Measurements from ENCODE around the gene SUMO3. TPM values are rescaled to one million over a fixed set of nuclear protein-coding genes. Genes with fewer than 3 reads are reported as not detected.
A peak's percentile ranks its signal among the peaks of the same experiment; 100 is the strongest.

Gene SUMO3
- total and polyA plus RNA-seq, 8 donors = 14.0 to 29.1 (median 21.7) TPM

DNA sequence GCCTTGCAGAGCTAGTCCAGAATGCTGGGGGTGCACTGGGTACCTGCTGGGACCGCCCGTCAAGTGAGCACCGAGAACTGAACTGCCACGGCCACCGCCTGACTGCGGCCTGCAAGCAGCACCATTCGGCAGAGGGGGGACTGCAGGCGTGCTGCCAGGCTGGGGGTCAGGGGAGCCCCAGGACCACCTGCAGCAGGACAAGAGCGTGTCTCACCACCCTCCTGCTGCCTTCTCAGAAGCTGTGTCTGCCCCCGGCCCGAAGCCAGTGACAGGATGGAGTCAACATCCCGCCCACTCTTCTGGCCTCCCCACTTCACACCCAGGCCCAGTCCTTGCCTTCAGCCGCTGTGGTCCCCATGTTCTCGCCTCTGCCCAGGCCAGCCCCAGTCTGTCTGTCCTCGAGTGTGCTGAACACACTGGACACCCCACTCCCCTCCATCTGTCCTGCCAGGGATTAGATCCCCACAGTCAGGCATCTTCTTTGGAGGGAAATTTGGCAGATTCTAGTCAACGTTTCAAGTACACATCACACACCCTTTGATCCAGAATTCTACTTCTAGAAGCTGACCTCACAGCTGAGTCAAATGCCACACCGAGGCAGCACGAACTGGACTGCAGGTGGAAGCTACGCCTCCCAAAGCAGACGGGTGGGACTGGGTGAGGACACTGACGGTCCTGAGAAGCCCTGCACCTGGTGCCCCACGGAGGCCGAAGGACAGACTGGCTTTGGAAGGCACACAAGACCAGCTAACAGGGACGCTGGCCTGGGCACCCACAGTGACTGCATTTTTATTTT, 29.6 kb upstream of the SUMO3 start:
- ATAC-seq (peak in 1 of 4 donors; percentile 23), FAIRE-seq (no peak), DNase-seq (no peak)
- no peak overlapping the region for H3K27ac ChIP-seq
- no peak overlapping the region for H3K4me3 ChIP-seq
- no peaks in the 10 kb centered on the region for H3K9me3 ChIP-seq
- H3K4me1 ChIP-seq = peaks cover 0 to 9% (median 0%) of the 10 kb centered on the region in 3 donors
- TF ChIP-seq, protein P1, sequence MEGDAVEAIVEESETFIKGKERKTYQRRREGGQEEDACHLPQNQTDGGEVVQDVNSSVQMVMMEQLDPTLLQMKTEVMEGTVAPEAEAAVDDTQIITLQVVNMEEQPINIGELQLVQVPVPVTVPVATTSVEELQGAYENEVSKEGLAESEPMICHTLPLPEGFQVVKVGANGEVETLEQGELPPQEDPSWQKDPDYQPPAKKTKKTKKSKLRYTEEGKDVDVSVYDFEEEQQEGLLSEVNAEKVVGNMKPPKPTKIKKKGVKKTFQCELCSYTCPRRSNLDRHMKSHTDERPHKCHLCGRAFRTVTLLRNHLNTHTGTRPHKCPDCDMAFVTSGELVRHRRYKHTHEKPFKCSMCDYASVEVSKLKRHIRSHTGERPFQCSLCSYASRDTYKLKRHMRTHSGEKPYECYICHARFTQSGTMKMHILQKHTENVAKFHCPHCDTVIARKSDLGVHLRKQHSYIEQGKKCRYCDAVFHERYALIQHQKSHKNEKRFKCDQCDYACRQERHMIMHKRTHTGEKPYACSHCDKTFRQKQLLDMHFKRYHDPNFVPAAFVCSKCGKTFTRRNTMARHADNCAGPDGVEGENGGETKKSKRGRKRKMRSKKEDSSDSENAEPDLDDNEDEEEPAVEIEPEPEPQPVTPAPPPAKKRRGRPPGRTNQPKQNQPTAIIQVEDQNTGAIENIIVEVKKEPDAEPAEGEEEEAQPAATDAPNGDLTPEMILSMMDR (IDR thresholded peaks at IDR 0.05) = no peak
- peaks cover 0 to 26% (median 19%) of the 10 kb centered on the region in 3 donors for H3K36me3 ChIP-seq
- intact Hi-C loops (cut with DNase I) = no loop called here
- H3K27me3 ChIP-seq = no peaks in the 10 kb centered on the region
- WGBS, 2 donors = 73 to 79% methylated on average over 24 of the region's 24 CpGs

DNA sequence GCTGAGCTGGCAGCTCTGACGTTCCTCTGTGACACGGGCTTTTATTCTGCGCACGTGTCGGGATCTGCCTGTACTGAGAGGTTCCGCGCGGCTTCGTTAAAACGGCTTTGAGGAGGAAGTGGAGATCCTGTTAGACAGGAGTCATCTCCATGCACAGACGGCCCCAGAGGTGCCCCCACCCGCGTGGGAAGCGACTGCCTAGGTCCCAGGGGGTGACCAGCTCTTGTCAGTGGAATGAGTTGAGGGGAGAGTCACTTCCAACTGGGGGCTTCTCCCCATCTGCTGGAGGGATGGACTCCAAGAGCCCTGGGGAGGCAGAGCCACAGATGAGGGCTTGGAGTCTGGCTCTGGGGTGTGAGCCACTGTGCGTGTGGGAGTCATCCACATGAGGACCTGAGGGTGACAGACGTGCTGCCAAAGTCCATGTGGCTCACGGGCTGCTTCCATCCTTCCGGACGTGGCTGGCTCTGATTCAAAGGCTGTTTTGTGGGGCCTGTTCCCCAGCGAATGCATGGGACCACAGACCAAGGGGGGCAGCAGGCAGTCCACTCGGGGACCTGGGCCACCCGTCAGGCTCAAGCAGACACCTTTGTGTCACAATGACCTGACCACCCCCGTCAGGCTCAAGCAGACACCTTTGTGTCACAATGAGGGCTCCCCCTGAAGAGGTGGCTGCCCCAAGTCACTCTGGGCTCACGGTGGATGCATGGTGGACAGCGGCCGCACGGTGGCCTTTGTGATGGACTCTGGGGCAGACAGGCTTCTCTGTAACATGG, 28.8 kb upstream of the SUMO3 start:
- H3K36me3 ChIP-seq = peaks cover 0 to 21% (median 17%) of the 10 kb centered on the region in 3 donors
- peaks cover 0 to 9% (median 0%) of the 10 kb centered on the region in 3 donors for H3K4me1 ChIP-seq
- H3K4me3 ChIP-seq = no peak overlapping the region
- intact Hi-C loops (cut with DNase I) = no loop called here
- TF ChIP-seq, protein P1 (IDR thresholded peaks at IDR 0.05) = no peak
- FAIRE-seq = no peak
- DNase-seq = no peak
- ATAC-seq = peak in 3 of 4 donors; percentile 25 to 67 (median 38)
- H3K27me3 ChIP-seq = no peaks in the 10 kb centered on the region
- WGBS, 2 donors = 47 to 64% methylated on average over 27 of the region's 27 CpGs
- no peaks in the 10 kb centered on the region for H3K9me3 ChIP-seq
- no peak overlapping the region for H3K27ac ChIP-seq

DNA sequence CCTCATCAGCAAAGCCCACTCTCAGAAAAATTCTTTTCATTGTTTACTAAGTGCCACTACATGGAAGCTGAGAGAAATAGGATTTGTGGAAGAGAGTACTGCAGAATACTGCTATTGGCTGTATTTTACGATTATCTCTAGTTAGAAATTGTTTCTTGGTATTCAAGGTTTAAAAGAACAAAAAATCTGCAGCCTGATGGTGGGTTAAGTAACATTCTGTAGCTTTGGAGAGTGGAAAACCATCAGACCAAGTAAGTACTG, 28.3 kb upstream of the SUMO3 start:
- Histone ChIP-seq H3K27me3 (no peaks in the 10 kb centered on the region), H3K4me1 (peaks cover 0 to 9% (median 0%) of the 10 kb centered on the region in 3 donors), H3K36me3 (peaks cover 0 to 19% (median 12%) of the 10 kb centered on the region in 3 donors), H3K27ac (no peak overlapping the region), H3K9me3 (no peaks in the 10 kb centered on the region), H3K4me3 (peak overlapping the region in 1 of 4 donors; percentile 37)
- ATAC-seq (no peak), DNase-seq (no peak), FAIRE-seq (no peak)
- 50 to 59% methylated on average over 1 of the region's 1 CpG for WGBS, 2 donors
- TF ChIP-seq, protein P1 (IDR thresholded peaks at IDR 0.05) = no peak
- intact Hi-C loops (cut with DNase I) = no loop called here

DNA sequence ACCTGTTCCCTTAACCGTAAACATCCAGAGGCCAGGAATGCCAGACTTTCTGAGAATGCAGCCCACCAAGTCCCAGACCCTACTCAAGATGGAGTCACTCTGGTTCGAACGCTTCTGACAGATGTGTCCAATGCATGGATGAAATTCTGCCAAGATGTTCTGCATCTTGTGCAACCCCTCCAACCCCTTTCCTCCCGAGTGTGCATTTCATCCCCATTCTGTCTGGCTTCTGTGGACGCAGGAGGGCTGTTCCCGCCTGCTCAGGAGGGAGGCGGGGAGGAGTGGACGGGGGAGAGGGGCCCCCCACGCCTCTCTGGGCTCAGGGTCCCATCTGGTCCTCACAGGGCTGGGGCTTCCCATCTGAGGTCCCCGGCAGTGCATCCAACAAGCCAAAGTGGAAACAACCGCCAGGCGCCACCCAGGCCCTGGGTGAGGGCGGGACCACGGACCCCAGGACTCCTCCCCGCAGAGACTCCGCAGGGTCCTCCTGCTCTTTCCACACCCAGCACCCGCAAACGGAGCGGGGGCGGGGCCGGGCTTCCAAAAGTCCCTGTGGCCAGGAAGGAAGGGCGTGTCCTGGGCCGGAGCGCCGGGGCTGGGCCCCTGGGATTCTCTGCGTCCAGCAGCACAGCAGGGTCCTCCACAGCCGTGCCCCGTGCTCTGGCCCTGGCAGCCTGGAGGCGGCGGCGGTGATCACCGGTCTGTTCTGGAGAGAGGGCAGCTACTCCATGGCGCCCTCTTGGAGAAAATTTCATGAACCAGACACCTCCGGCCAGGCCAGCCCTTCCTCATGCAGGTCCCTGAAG, 27.8 kb upstream of the SUMO3 start:
- 12 to 15% methylated on average over 33 to 34 of the region's 34 CpGs for WGBS, 2 donors
- Histone ChIP-seq H3K27me3 (no peaks in the 10 kb centered on the region), H3K36me3 (peaks cover 0 to 13% (median 10%) of the 10 kb centered on the region in 3 donors), H3K9me3 (no peaks in the 10 kb centered on the region), H3K27ac (no peak overlapping the region), H3K4me1 (peaks cover 0 to 9% (median 0%) of the 10 kb centered on the region in 3 donors), H3K4me3 (peak overlapping the region in 1 of 4 donors; percentile 37)
- intact Hi-C loops (cut with DNase I) = no loop called here
- peak; percentile 45 to 80 (median 66) for ATAC-seq
- no peak for FAIRE-seq
- TF ChIP-seq, protein P1 (IDR thresholded peaks at IDR 0.05) = no peak
- DNase-seq = peak in 4 of 6 donors; percentile 41 to 72 (median 46)
